Measurements from ENCODE around the gene PDCD2.
"Not testable (repeated sequence)": the region's sequence is repeated elsewhere in the genome, so short reads cannot be mapped to it uniquely, and the experiment has no call there.

PDCD2 gene

GRCh38 chr6:170584181-170584953 is at the start of gene PDCD2:
TSS of gene PDCD2 (minus strand) at chr6:170584637. CDS start at chr6:170584581, 56 bp downstream.
- peak; percentile 96 for DNase-seq (ENCODE audit: low spot score)

- DNase-seq (ENCODE audit: low spot score): not testable (repeated sequence)
Measured at GRCh38 chr6:170616020-170616554, 31.6 kb upstream of the PDCD2 start.

GRCh38 chr6:170612256-170612804 is 27.9 kb upstream of the PDCD2 start:
- DNase-seq (ENCODE audit: low spot score): not testable (repeated sequence)

GRCh38 chr6:170609225-170609624 is 24.8 kb upstream of the PDCD2 start:
- not testable (repeated sequence) for DNase-seq (ENCODE audit: low spot score)

GRCh38 chr6:170605574-170606259 is 21.3 kb upstream of the PDCD2 start:
- DNase-seq (ENCODE audit: low spot score): no peak

GRCh38 chr6:170597278-170597677 is 12.8 kb upstream of the PDCD2 start:
- no peak for DNase-seq (ENCODE audit: low spot score)

GRCh38 chr6:170596426-170596825 is 12.0 kb upstream of the PDCD2 start:
- no peak for DNase-seq (ENCODE audit: low spot score)

GRCh38 chr6:170590725-170591124 is 6.3 kb upstream of the PDCD2 start:
- DNase-seq (ENCODE audit: low spot score): no peak

- DNase-seq (ENCODE audit: low spot score): no peak
Measured at GRCh38 chr6:170584954-170585498, 589 bp upstream of the PDCD2 start.

- no peak for DNase-seq (ENCODE audit: low spot score)
Measured at GRCh38 chr6:170583756-170584180, 669 bp downstream of the PDCD2 start.

GRCh38 chr6:170578909-170579308 is 5.5 kb downstream of the PDCD2 start:
- no peak for DNase-seq (ENCODE audit: low spot score)

GRCh38 chr6:170575250-170575649 is 9.2 kb downstream of the PDCD2 start:
- DNase-seq (ENCODE audit: low spot score): no peak

- no peak for DNase-seq (ENCODE audit: low spot score)
Measured at GRCh38 chr6:170572704-170573466, 11.6 kb downstream of the PDCD2 start.

GRCh38 chr6:170564936-170565530 is 19.4 kb downstream of the PDCD2 start:
- DNase-seq (ENCODE audit: low spot score): no peak

GRCh38 chr6:170561555-170561954 is 22.9 kb downstream of the PDCD2 start:
- DNase-seq (ENCODE audit: low spot score): no peak

- DNase-seq (ENCODE audit: low spot score): no peak
Measured at GRCh38 chr6:170555305-170555704, 29.1 kb downstream of the PDCD2 start.

- no peak for DNase-seq (ENCODE audit: low spot score)
Measured at GRCh38 chr6:170554796-170555137, 29.7 kb downstream of the PDCD2 start.

- peak; percentile 97 for DNase-seq (ENCODE audit: low spot score)
Measured at GRCh38 chr6:170554013-170554795, 30.2 kb downstream of the PDCD2 start, which contains the start of gene TBP. TSS of gene TBP (plus strand) at chr6:170554369. CDS start at chr6:170557030, 2,661 bp downstream.

GRCh38 chr6:170553534-170554012 is 30.9 kb downstream of the PDCD2 start:
- DNase-seq (ENCODE audit: low spot score): no peak
